ENCODE results near the gene SLC7A6OS. TPM values are rescaled to one million over a fixed set of nuclear protein-coding genes. Genes with fewer than 3 reads are reported as not detected.
A peak's percentile ranks its signal among the peaks of the same experiment; 100 is the strongest.

Gene SLC7A6OS
- total RNA-seq = 10 to 100 TPM in 1 of 2 donors, 1 to 10 TPM in 1; 9.9 to 12.5 TPM
- long read RNA-seq, donor 1, full-length matches to known transcripts = 5 of 13 reads
- long read RNA-seq, donor 1, partial matches to known transcripts = 0 of 13 reads
- long read RNA-seq, donor 1, other reads (novel, unspliced or antisense) = 8 of 13 reads
- long read RNA-seq, donor 2, full-length matches to known transcripts = 7 of 17 reads
- long read RNA-seq, donor 2, partial matches to known transcripts = 3 of 17 reads
- long read RNA-seq, donor 2, other reads (novel, unspliced or antisense) = 7 of 17 reads

- intact Hi-C loops (cut with DNase I) = loop anchor here in 1 of 2 donors (1.0 kb wide), 1 partner anchor 31 kb away; no protein-coding TSS in a partner anchor
- DNase-seq (ENCODE audit: low spot score) = peak; percentile 96
These were observed at the start of gene SLC7A6OS, which contains the start of gene PRMT7 for GRCh38 chr16:68310774-68311511. Gene SLC7A6OS, minus strand, starts transcription at chr16:68310946. Its CDS starts 20 bp downstream, at chr16:68310926. Gene PRMT7, plus strand, starts transcription at chr16:68311019. Its CDS starts 4,961 bp downstream, at chr16:68315980.

GRCh38 chr16:68359398-68360191 is 48.8 kb upstream of the SLC7A6OS start:
- intact Hi-C loops (cut with DNase I) = no loop called here
- DNase-seq (ENCODE audit: low spot score) = no peak

- no peak for DNase-seq (ENCODE audit: low spot score)
- intact Hi-C loops (cut with DNase I) = no loop called here
These were observed 48.2 kb upstream of the SLC7A6OS start for GRCh38 chr16:68358951-68359350.

- intact Hi-C loops (cut with DNase I) = no loop called here
- no peak for DNase-seq (ENCODE audit: low spot score)
These were observed 47.2 kb upstream of the SLC7A6OS start for GRCh38 chr16:68357923-68358322.

- no peak for DNase-seq (ENCODE audit: low spot score)
- intact Hi-C loops (cut with DNase I) = no loop called here
These were observed 46.8 kb upstream of the SLC7A6OS start for GRCh38 chr16:68357521-68357922.

- intact Hi-C loops (cut with DNase I) = no loop called here
- DNase-seq (ENCODE audit: low spot score) = no peak
These were observed 46.2 kb upstream of the SLC7A6OS start for GRCh38 chr16:68356919-68357286.

- no peak for DNase-seq (ENCODE audit: low spot score)
- intact Hi-C loops (cut with DNase I) = no loop called here
These were observed 45.6 kb upstream of the SLC7A6OS start for GRCh38 chr16:68356249-68356918.

GRCh38 chr16:68355447-68356248 is 44.9 kb upstream of the SLC7A6OS start:
- intact Hi-C loops (cut with DNase I) = no loop called here
- DNase-seq (ENCODE audit: low spot score) = no peak

- intact Hi-C loops (cut with DNase I) = no loop called here
- no peak for DNase-seq (ENCODE audit: low spot score)
These were observed 44.1 kb upstream of the SLC7A6OS start for GRCh38 chr16:68354816-68355215.

GRCh38 chr16:68353366-68353765 is 42.6 kb upstream of the SLC7A6OS start:
- DNase-seq (ENCODE audit: low spot score) = no peak
- intact Hi-C loops (cut with DNase I) = no loop called here

- intact Hi-C loops (cut with DNase I) = no loop called here
- DNase-seq (ENCODE audit: low spot score) = no peak
These were observed 41.3 kb upstream of the SLC7A6OS start for GRCh38 chr16:68351991-68352431.

- intact Hi-C loops (cut with DNase I) = no loop called here
- DNase-seq (ENCODE audit: low spot score) = no peak
These were observed 40.7 kb upstream of the SLC7A6OS start for GRCh38 chr16:68351463-68351862.

- no peak for DNase-seq (ENCODE audit: low spot score)
- intact Hi-C loops (cut with DNase I) = no loop called here
These were observed 40.1 kb upstream of the SLC7A6OS start for GRCh38 chr16:68350813-68351350.

GRCh38 chr16:68349838-68350410 is 39.2 kb upstream of the SLC7A6OS start:
- DNase-seq (ENCODE audit: low spot score) = no peak
- intact Hi-C loops (cut with DNase I) = no loop called here

GRCh38 chr16:68348639-68349445 is 38.1 kb upstream of the SLC7A6OS start:
- intact Hi-C loops (cut with DNase I) = no loop called here
- DNase-seq (ENCODE audit: low spot score) = no peak

- DNase-seq (ENCODE audit: low spot score) = no peak
These were observed 36.9 kb upstream of the SLC7A6OS start for GRCh38 chr16:68347605-68348004.

GRCh38 chr16:68346892-68347480 is 36.2 kb upstream of the SLC7A6OS start:
- DNase-seq (ENCODE audit: low spot score) = no peak
- intact Hi-C loops (cut with DNase I) = no loop called here

More at GRCh38 chr16:68347605-68348004, 36.9 kb upstream of the SLC7A6OS start:
- intact Hi-C loops (cut with DNase I) = no loop called here

Data from posterior vena cava (tissue), 2 donors.